Measurements from ENCODE around the gene SFTPD. TPM values are rescaled to one million over a fixed set of nuclear protein-coding genes. Genes with fewer than 3 reads are reported as not detected.
"Not testable (repeated sequence)": the region's sequence is repeated elsewhere in the genome, so short reads cannot be mapped to it uniquely, and the experiment has no call there.

SFTPD gene
- total and polyA plus RNA-seq, 10 of the 15 experiments (the other 5 are each of a cell fraction or from before 2014, with no cell fraction given), result 0.31 TPM; not detected in 9

- BruUV-seq (replicated peaks); H4K20me1 ChIP-seq (ENCODE audit: control insufficient read depth, insufficient read depth); DNase-seq (ENCODE audit: low read depth, low spot score); CTCF ChIA-PET; H3K4me1 ChIP-seq (ENCODE audit: control insufficient read depth, insufficient read depth, low read length); H3K79me2 ChIP-seq (ENCODE audit: control insufficient read depth, insufficient read depth, low read length); RAD21 ChIA-PET (ENCODE audit: unreplicated experiment); H3K9ac ChIP-seq (ENCODE audit: control insufficient read depth, insufficient read depth, low read length); intact Hi-C loops (cut with micrococcal nuclease; ENCODE audit: unreplicated experiment); H3K4me2 ChIP-seq (ENCODE audit: control insufficient read depth, insufficient read depth); H3K36me3 ChIP-seq (ENCODE audit: control insufficient read depth in 2 of 2, insufficient read depth in 2 of 2, low read length in 1 of 2); FAIRE-seq; H2AFZ ChIP-seq (ENCODE audit: control insufficient read depth, low read depth, low read length); in situ Hi-C loops (cut with MboI); POLR2A ChIA-PET; H3K27me3 ChIP-seq (replicated peaks in 1 of 2; ENCODE audit: control insufficient read depth in 2 of 2, insufficient read depth in 2 of 2, low read length in 1 of 2); H3K9me3 ChIP-seq (replicated peaks; ENCODE audit: control insufficient read depth, insufficient read depth, low read length); ATAC-seq; H3K4me3 ChIP-seq; H3K27ac ChIP-seq (ENCODE audit: control insufficient read depth, insufficient read depth): not testable (repeated sequence)
- 2% methylated on average over 2 of the region's 2 CpGs for WGBS (ENCODE audit: insufficient coverage, insufficient replicate concordance, low lambda C conversion rate, missing lambda C conversion rate)
- SMC1A ChIA-PET (ENCODE audit: uncharacterized antibody, unreplicated experiment), result interaction anchor here (1.2 kb wide), 1 partner anchor 36 kb away, joined by 3 read pairs; no protein-coding TSS in a partner anchor
These were observed 39.3 kb upstream of the SFTPD start for GRCh38 chr10:79988199-79988598.

GRCh38 chr10:79986661-79987060, 37.8 kb upstream of the SFTPD start:
- RAD21 ChIA-PET (ENCODE audit: unreplicated experiment); intact Hi-C loops (cut with micrococcal nuclease; ENCODE audit: unreplicated experiment); H3K9me3 ChIP-seq (replicated peaks; ENCODE audit: control insufficient read depth, insufficient read depth, low read length); ATAC-seq; H4K20me1 ChIP-seq (ENCODE audit: control insufficient read depth, insufficient read depth); H3K27ac ChIP-seq (ENCODE audit: control insufficient read depth, insufficient read depth); BruUV-seq (replicated peaks); H3K4me1 ChIP-seq (ENCODE audit: control insufficient read depth, insufficient read depth, low read length); DNase-seq (ENCODE audit: low read depth, low spot score); H3K4me2 ChIP-seq (ENCODE audit: control insufficient read depth, insufficient read depth); H3K27me3 ChIP-seq (replicated peaks in 1 of 2; ENCODE audit: control insufficient read depth in 2 of 2, insufficient read depth in 2 of 2, low read length in 1 of 2); H2AFZ ChIP-seq (ENCODE audit: control insufficient read depth, low read depth, low read length); in situ Hi-C loops (cut with MboI); H3K79me2 ChIP-seq (ENCODE audit: control insufficient read depth, insufficient read depth, low read length); POLR2A ChIA-PET; H3K36me3 ChIP-seq (ENCODE audit: control insufficient read depth in 2 of 2, insufficient read depth in 2 of 2, low read length in 1 of 2); H3K4me3 ChIP-seq; H3K9ac ChIP-seq (ENCODE audit: control insufficient read depth, insufficient read depth, low read length); CTCF ChIA-PET; FAIRE-seq: not testable (repeated sequence)
- WGBS (ENCODE audit: insufficient coverage, insufficient replicate concordance, low lambda C conversion rate, missing lambda C conversion rate), result 0% methylated on average over 2 of the region's 2 CpGs
- SMC1A ChIA-PET (ENCODE audit: uncharacterized antibody, unreplicated experiment), result interaction anchor here (1.2 kb wide), 1 partner anchor 35 kb away, joined by 3 read pairs; no protein-coding TSS in a partner anchor
